K562 (cell line): Measurements from ENCODE around the gene LPA. TPM values are rescaled to one million over a fixed set of nuclear protein-coding genes. Genes with fewer than 3 reads are reported as not detected.

Experiments used
- GTF2E2 ChIP-seq: fragments of 200-800 bp; sonication (Bioruptor generic); IDR thresholded peaks from 2 replicates; pipeline ENCODE4 v1.6.1; 2016; ENCODE audit warnings: missing genetic modification characterization, missing compliant biosample characterization
- HMBOX1 ChIP-seq: sonication (generic); IDR thresholded peaks from 2 replicates; pipeline ENCODE4 v1.6.1; 2016
- NR3C1 ChIP-seq: sonication (generic); formaldehyde crosslinking; IDR thresholded peaks from 2 replicates; pipeline ENCODE4 v1.8.1; 2022; ENCODE audit warnings: missing genetic modification reagents
- POLR2AphosphoS2 ChIP-seq: IDR thresholded peaks from 2 replicates; pipeline ENCODE4 v1.6.1; 2012; ENCODE audit warnings: low read length, improper control_type of control experiment
- TAL1 ChIP-seq: fragments of 450-650 bp; IDR thresholded peaks from 2 replicates; pipeline ENCODE4 v1.6.1; 2016; ENCODE audit warnings: mild to moderate bottlenecking
- ZNF318 ChIP-seq, 2 experiments: fragments of 450-650 bp; IDR thresholded peaks; 2 replicates each; pipeline ENCODE4 v1.6.1; 2016; ENCODE audit warnings: mild to moderate bottlenecking in 2 of 2, borderline replicate concordance in 1 of 2, low read depth in 1 of 2, moderate library complexity in 1 of 2
- ZNF518B ChIP-seq: fragments of 250-450 bp; sonication (Bioruptor Pico); IDR thresholded peaks from 2 replicates; pipeline ENCODE4 v1.5.0; 2021; ENCODE audit warnings: mild to moderate bottlenecking, moderate library complexity
- ZNF76 ChIP-seq: fragments of 250-450 bp; sonication (Bioruptor Pico); IDR thresholded peaks from 2 replicates; pipeline ENCODE4 v1.4.0; 2020; ENCODE audit warnings: mild to moderate bottlenecking, moderate library complexity, borderline replicate concordance
- polyA plus RNA-seq, 8 experiments: library from polyadenylated mRNA; depleted of rRNA in 4 of 8; stranded (reverse) in 5 of 8; unstranded in 3 of 8; fragments of >200 nt; fragmentation: Nextera tagmentation in 2 of 8; fragmentation: Illumina TruSeq in 1 of 8; extraction: Ambion mirVana in 2 of 8; extraction: Trizol in 1 of 8; gene quantifications; 2 replicates each; pipeline versions ENCODE4 v1.2.1 to v1.2.3, GENCODE V29; 2011 to 2014; ENCODE audit warnings: inconsistent platforms in 1 of 8, missing spikeins in 1 of 8
- total RNA-seq, 7 experiments: library from RNA; depleted of rRNA in 6 of 7; stranded (reverse); fragments of >200 nt in 6 of 7; fragmentation: Illumina TruSeq in 2 of 7; extraction: Trizol in 2 of 7; gene quantifications; 2 replicates each; pipeline versions ENCODE4 v1.2.1 to v1.2.3, GENCODE V29; 2011 to 2021; ENCODE audit warnings: low replicate concordance in 1 of 7

The LPA gene
- total and polyA plus RNA-seq, 9 of the 15 experiments (the other 6 are each of a cell fraction or from before 2014, with no cell fraction given): 0.01 to 0.18 (median 0.07) TPM; not detected in 6

- no peak for TF ChIP-seq ZNF318 (IDR thresholded peaks at IDR 0.05; ENCODE audit: borderline replicate concordance in 1 of 2, low read depth in 1 of 2)
- TF ChIP-seq ZNF518B (CRISPR knock-in tag): no peak
- no peak for TF ChIP-seq NR3C1 (CRISPR knock-in tag)
- TF ChIP-seq HMBOX1: no peak
- TF ChIP-seq GTF2E2 (tag): no peak
- no peak for TF ChIP-seq TAL1
- no peak for TF ChIP-seq ZNF76
- TF ChIP-seq POLR2AphosphoS2: no peak
These were observed 67.9 kb downstream of the LPA start (continued) for GRCh38 chr6:160595838-160596832.
